A549 (cell line): Measurements from ENCODE around the gene EFHD2. TPM values are rescaled to one million over a fixed set of nuclear protein-coding genes. Genes with fewer than 3 reads are reported as not detected.

Source experiments
- ATAC-seq, 2 experiments: fragments of 200-7000 bp in 1 of 2; fragments of >200 bp in 1 of 2; cut with Nextera tagmentation in 1 of 2; cut with Tn5 transposase in 1 of 2; 3 replicates each; pipeline versions ENCODE4 v1.8.0 to v1.9.1; 2018 to 2020; ENCODE audit warnings: mild to moderate bottlenecking in 1 of 2, moderate library complexity in 1 of 2
- CTCF ChIA-PET: fragments of 300-600 bp; sonication (Branson Sonifier 250); formaldehyde crosslinking; extraction: SDS; loops from one replicate; lab custom pipeline; 2021; ENCODE audit warnings: antibody characterized with exemption, inconsistent platforms; lab: Yijun Ruan, JAX
- POLR2A ChIA-PET: fragments of 350-600 bp; formaldehyde crosslinking; extraction: SDS; loops from one replicate; lab custom pipeline; 2021; ENCODE audit warnings: antibody characterized with exemption, inconsistent platforms; lab: Yijun Ruan, JAX
- DNase-seq, 2 experiments: peaks; one replicate each; pipeline versions ENCODE4 v3.0.0 to v3.0.0-alpha.2; 2011 to 2016; ENCODE audit warnings: low read depth in 1 of 2, low spot score in 1 of 2
- FAIRE-seq: peaks from 2 replicates; lab custom pipeline; 2011; peaks lifted over from hg19 to GRCh38; lab: Jason Lieb, UNC
- H3K27ac ChIP-seq, 2 experiments: fragments of >200 bp; sonication (Bioruptor Twin); formaldehyde crosslinking; 3 replicates each; pipeline ENCODE4 v1.5.1; 2016 to 2017
- H3K4me1 ChIP-seq: fragments of >200 bp; sonication (Bioruptor Twin); formaldehyde crosslinking; 3 replicates; pipeline ENCODE4 v1.6.1; 2016
- H3K4me2 ChIP-seq: fragments of >200 bp; sonication (Bioruptor Twin); formaldehyde crosslinking; 3 replicates; pipeline ENCODE4 v1.6.1; 2016
- H3K4me3 ChIP-seq: fragments of >200 bp; sonication (Bioruptor Twin); formaldehyde crosslinking; 3 replicates; pipeline ENCODE4 v1.5.1; 2016
- H3K9me3 ChIP-seq: fragments of >200 bp; sonication (Bioruptor Twin); formaldehyde crosslinking; 3 replicates; pipeline ENCODE4 v1.6.1; 2016
- BHLHE40 ChIP-seq: IDR thresholded peaks from 2 replicates; pipeline ENCODE4 v1.6.1; 2012; ENCODE audit warnings: low read depth, low read length, inconsistent platforms
- CBX2 ChIP-seq: fragments of 200-600 bp; sonication (generic); IDR thresholded peaks from 2 replicates; pipeline ENCODE4 v1.6.1; 2016; ENCODE audit warnings: low read depth, mild to moderate bottlenecking, borderline replicate concordance
- CBX8 ChIP-seq: fragments of 200-600 bp; sonication (generic); IDR thresholded peaks from 2 replicates; pipeline ENCODE4 v1.6.1; 2016
- CEBPB ChIP-seq, 2 experiments: fragments of >200 bp in 1 of 2; sonication (Bioruptor Twin) in 1 of 2; formaldehyde crosslinking in 1 of 2; IDR thresholded peaks; 2 replicates each; pipeline ENCODE4 v1.6.1; 2012 to 2016
- CHD4 ChIP-seq: fragments of 200-600 bp; sonication (generic); IDR thresholded peaks from 2 replicates; pipeline ENCODE4 v1.6.1; 2016; ENCODE audit warnings: antibody characterized with exemption, mild to moderate bottlenecking, borderline replicate concordance
- E2F6 ChIP-seq: IDR thresholded peaks from 2 replicates; pipeline ENCODE4 v1.6.1; 2012; ENCODE audit warnings: low read depth, borderline replicate concordance
- EHMT2 ChIP-seq: fragments of 200-600 bp; sonication (generic); IDR thresholded peaks from 2 replicates; pipeline ENCODE4 v1.6.1; 2016; ENCODE audit warnings: antibody characterized with exemption, low read depth, mild to moderate bottlenecking, moderate library complexity
- ELK1 ChIP-seq: fragments of 150-350 bp; IDR thresholded peaks from 2 replicates; pipeline ENCODE4 v1.6.1; 2014; ENCODE audit warnings: low read depth, mild to moderate bottlenecking, low read length
- GATA3 ChIP-seq: IDR thresholded peaks from 2 replicates; pipeline ENCODE4 v1.6.1; 2012; ENCODE audit warnings: borderline replicate concordance
- HES2 ChIP-seq: fragments of >200 bp; sonication (Bioruptor Twin); formaldehyde crosslinking; IDR thresholded peaks from 2 replicates; pipeline ENCODE4 v1.6.1; 2016
- HEYL ChIP-seq: fragments of 250-450 bp; sonication (Bioruptor Pico); IDR thresholded peaks from 2 replicates; pipeline ENCODE4 v1.8.0; 2021; ENCODE audit warnings: mild to moderate bottlenecking, moderate library complexity
- HMGXB4 ChIP-seq: fragments of 250-450 bp; sonication (Bioruptor Pico); IDR thresholded peaks from 2 replicates; pipeline ENCODE4 v1.5.0; 2021; ENCODE audit warnings: mild to moderate bottlenecking, moderate library complexity, borderline replicate concordance
- HOXA7 ChIP-seq: fragments of 250-450 bp; sonication (Bioruptor Pico); IDR thresholded peaks from 2 replicates; pipeline ENCODE4 v1.5.0; 2020; ENCODE audit warnings: mild to moderate bottlenecking, moderate library complexity
- HOXB13 ChIP-seq: fragments of 250-450 bp; sonication (Bioruptor Pico); IDR thresholded peaks from 2 replicates; pipeline ENCODE4 v1.5.0; 2020; ENCODE audit warnings: low read depth, mild to moderate bottlenecking, moderate library complexity
- JUN ChIP-seq, 2 experiments: fragments of >200 bp; sonication (Bioruptor Twin); formaldehyde crosslinking; IDR thresholded peaks; 2 replicates in 1 of 2; 3 replicates in 1 of 2; pipeline ENCODE4 v1.6.1; 2016 to 2017
- KDM1A ChIP-seq: fragments of 200-600 bp; sonication (generic); IDR thresholded peaks from 2 replicates; pipeline ENCODE4 v1.6.1; 2016; ENCODE audit warnings: low read depth, mild to moderate bottlenecking
- MAX ChIP-seq: IDR thresholded peaks from 2 replicates; pipeline ENCODE4 v1.6.1; 2012
- NFE2L2 ChIP-seq: fragments of 150-350 bp; conservative IDR thresholded peaks from 2 replicates; pipeline ENCODE4 v1.6.1; 2014; ENCODE audit warnings: low read length
- NPAS2 ChIP-seq: fragments of 250-450 bp; sonication (Bioruptor Pico); IDR thresholded peaks from 2 replicates; pipeline ENCODE4 v1.8.0; 2022; ENCODE audit warnings: mild to moderate bottlenecking, moderate library complexity, borderline replicate concordance
- NR3C1 ChIP-seq: fragments of >200 bp; sonication (Bioruptor Twin); formaldehyde crosslinking; IDR thresholded peaks from 3 replicates; pipeline ENCODE4 v1.6.1; 2017
- PBX3 ChIP-seq: IDR thresholded peaks from 2 replicates; pipeline ENCODE4 v1.6.1; 2012
- PHF8 ChIP-seq: fragments of 200-600 bp; sonication (generic); IDR thresholded peaks from 2 replicates; pipeline ENCODE4 v1.6.1; 2016; ENCODE audit warnings: low read depth, mild to moderate bottlenecking, antibody characterized with exemption, moderate library complexity, borderline replicate concordance
- POLR2A ChIP-seq: IDR thresholded peaks from 2 replicates; pipeline ENCODE4 v1.6.1; 2012; ENCODE audit warnings: mild to moderate bottlenecking, low read length
- TFCP2L1 ChIP-seq: fragments of 250-450 bp; sonication (Bioruptor Pico); IDR thresholded peaks from 2 replicates; pipeline ENCODE4 v1.5.0; 2021; ENCODE audit warnings: mild to moderate bottlenecking
- ZC3H11A ChIP-seq: fragments of 450-650 bp; IDR thresholded peaks from 2 replicates; pipeline ENCODE4 v1.6.1; 2014; ENCODE audit warnings: antibody characterized with exemption, mild to moderate bottlenecking
- ZSCAN20 ChIP-seq: fragments of 250-450 bp; sonication (Bioruptor Pico); IDR thresholded peaks from 2 replicates; pipeline ENCODE4 v1.8.0; 2022; ENCODE audit warnings: mild to moderate bottlenecking, moderate library complexity
- WGBS: methylation state at CpG from one replicate; pipeline ENCODE4 v1.1.6; 2017; ENCODE audit errors: missing lambda C conversion rate; 5-methylcytosine and 5-hydroxymethylcytosine counted together
- polyA plus RNA-seq, 4 experiments: library from polyadenylated mRNA; depleted of rRNA in 3 of 4; stranded (reverse); fragments of >200 nt; fragmentation: RNase III in 1 of 4; extraction: RNeasy Plus Mini Kit Qiagen cat#74134 plus additional on column Dnase treatment in 1 of 4; gene quantifications; 2 replicates in 3 of 4; 3 replicates in 1 of 4; pipeline ENCODE4 v1.2.3, GENCODE V29; 2011 to 2017

The EFHD2 gene
- polyA plus RNA-seq, 2 of the 4 experiments (the other 2 are of a cell fraction): 33.1 to 96.2 TPM

GRCh38 chr1:15440357-15440756 lies 30.7 kb downstream of the EFHD2 start:
- DNase-seq: no peak
- no peak overlapping the region for H3K27ac ChIP-seq
- H3K9me3 ChIP-seq: no peaks in the 10 kb centered on the region
- WGBS: 93% methylated on average over 12 of the region's 13 CpGs
- CTCF ChIA-PET: interaction anchor here (1.0 to 1.7 kb wide), 2 partner anchors 9 to 18 kb away, joined by 3 to 5 read pairs; no protein-coding TSS in a partner anchor
- POLR2A ChIA-PET: no interaction called here
- TF ChIP-seq NFE2L2: no peak
- no peak for TF ChIP-seq HOXB13
- no peak for TF ChIP-seq E2F6
- no peak for TF ChIP-seq HES2
- TF ChIP-seq PHF8: no peak
- TF ChIP-seq CBX8: no peak
- TF ChIP-seq HMGXB4 (CRISPR knock-in tag): no peak
- TF ChIP-seq NR3C1: no peak
- no peak for TF ChIP-seq ZSCAN20 (CRISPR knock-in tag)
- TF ChIP-seq, all 56 proteins: peak for 0
- FAIRE-seq (no peak), ATAC-seq (no peak)
- Histone ChIP-seq H3K4me2 (no peak overlapping the region), H3K4me1 (no peaks in the 10 kb centered on the region), H3K4me3 (no peak overlapping the region)

GRCh38 chr1:15441247-15441646 lies 31.6 kb downstream of the EFHD2 start:
- CTCF ChIA-PET: interaction anchor here (1.0 to 1.7 kb wide), 3 partner anchors 10 to 118 kb away, joined by 3 to 5 read pairs (median 4); no protein-coding TSS in a partner anchor
- no peak overlapping the region for H3K27ac ChIP-seq
- H3K4me1 ChIP-seq: no peaks in the 10 kb centered on the region

More at GRCh38 chr1:15441247-15441646, 31.6 kb downstream of the EFHD2 start:
- TF ChIP-seq KDM1A (no peak), CHD4 (no peak), HOXA7 (no peak), ZSCAN20 (CRISPR knock-in tag) (no peak), POLR2A (no peak), CBX2 (no peak), GATA3 (no peak), HEYL (CRISPR knock-in tag) (no peak), ELK1 (no peak), TFCP2L1 (CRISPR knock-in tag) (no peak), MAX (no peak), CEBPB (IDR thresholded peaks at IDR 0.05) (no peak), BHLHE40 (no peak), EHMT2 (no peak), ZC3H11A (no peak), PHF8 (no peak), NPAS2 (no peak), JUN (IDR thresholded peaks at IDR 0.05) (no peak), PBX3 (no peak)
- no peak overlapping the region for H3K4me3 ChIP-seq
- no peak overlapping the region for H3K4me2 ChIP-seq
- WGBS: 90% methylated on average over 6 of the region's 6 CpGs
- POLR2A ChIA-PET: no interaction called here
- FAIRE-seq: no peak
- DNase-seq: no peak
- ATAC-seq: no peak
- no peaks in the 10 kb centered on the region for H3K9me3 ChIP-seq
